Bone marrow (tissue), 2 donors: ENCODE results near the gene DPYSL4.
"Not testable (repeated sequence)": the region's sequence is repeated elsewhere in the genome, so short reads cannot be mapped to it uniquely, and the experiment has no call there.

Source experiments
- DNase-seq, 2 donors: peaks; one replicate each; lab custom pipeline; 2025; lab: John Stamatoyannopoulos, UW

Gene DPYSL4

GRCh38 chr10:132149917-132150316 lies 36.8 kb upstream of the DPYSL4 start:
- DNase-seq: no peak

GRCh38 chr10:132150777-132151176 lies 36.0 kb upstream of the DPYSL4 start:
- no peak for DNase-seq

GRCh38 chr10:132151286-132151950 lies 35.3 kb upstream of the DPYSL4 start:
- DNase-seq: no peak

- DNase-seq: no peak
Measured at GRCh38 chr10:132151951-132152505, 34.7 kb upstream of the DPYSL4 start.

GRCh38 chr10:132152896-132153580 lies 33.7 kb upstream of the DPYSL4 start:
- DNase-seq: no peak

GRCh38 chr10:132153616-132154217 lies 33.0 kb upstream of the DPYSL4 start:
- no peak for DNase-seq

- no peak for DNase-seq
Measured at GRCh38 chr10:132154440-132154839, 32.3 kb upstream of the DPYSL4 start.

- no peak for DNase-seq
Measured at GRCh38 chr10:132154931-132155330, 31.8 kb upstream of the DPYSL4 start.

- DNase-seq: no peak
Measured at GRCh38 chr10:132155723-132156381, 30.9 kb upstream of the DPYSL4 start.

GRCh38 chr10:132156382-132156781 lies 30.4 kb upstream of the DPYSL4 start:
- no peak for DNase-seq

GRCh38 chr10:132157101-132157500 lies 29.6 kb upstream of the DPYSL4 start:
- DNase-seq: no peak

- DNase-seq: no peak
Measured at GRCh38 chr10:132158122-132158741, 28.5 kb upstream of the DPYSL4 start.

- no peak for DNase-seq
Measured at GRCh38 chr10:132158823-132159222, 27.9 kb upstream of the DPYSL4 start.

- DNase-seq: not testable (repeated sequence)
Measured at GRCh38 chr10:132159302-132160230, 27.2 kb upstream of the DPYSL4 start.

GRCh38 chr10:132160231-132160630 lies 26.5 kb upstream of the DPYSL4 start:
- DNase-seq: not testable (repeated sequence)

GRCh38 chr10:132160834-132161622 lies 25.7 kb upstream of the DPYSL4 start:
- DNase-seq: not testable (repeated sequence)

- DNase-seq: no peak
Measured at GRCh38 chr10:132162021-132162531, 24.7 kb upstream of the DPYSL4 start.

GRCh38 chr10:132162590-132163277 lies 24.0 kb upstream of the DPYSL4 start:
- no peak for DNase-seq

- no peak for DNase-seq
Measured at GRCh38 chr10:132163278-132163765, 23.4 kb upstream of the DPYSL4 start.
